Thoracic aorta (tissue), 2 donors: ENCODE measurements around the gene FRMPD4. TPM values are rescaled to one million over a fixed set of nuclear protein-coding genes. Genes with fewer than 3 reads are reported as not detected.

Source experiments
- ATAC-seq: fragments of 150-250 bp; one replicate; pipeline ENCODE4 v1.8.0; 2017; ENCODE audit warnings: low read depth; ENCODE audit not compliant: insufficient number of reproducible peaks, low FRiP score
- DNase-seq: peaks from one replicate; pipeline ENCODE4 v3.0.0-alpha.2; 2020; ENCODE audit warnings: low spot score
- H3K27ac ChIP-seq, 2 donors: fragments of 200-600 bp; sonication (generic); 1 replicate in 1 of 2; 2 replicates in 1 of 2; pipeline ENCODE4 v1.5.1; 2016; ENCODE audit warnings: mild to moderate bottlenecking in 2 of 2, moderate library complexity in 2 of 2
- H3K27me3 ChIP-seq: fragments of 200-600 bp; sonication (generic); replicated peaks from 2 replicates; pipeline ENCODE4 v1.6.0; 2016; ENCODE audit warnings: mild to moderate bottlenecking; ENCODE audit not compliant: insufficient read depth
- H3K36me3 ChIP-seq: fragments of 200-600 bp; sonication (generic); one replicate; pipeline ENCODE4 v1.5.1; 2016
- H3K4me1 ChIP-seq, 2 donors: fragments of 200-600 bp; sonication (generic); 1 replicate in 1 of 2; 2 replicates in 1 of 2; pipeline versions ENCODE4 v1.5.1 to v1.6.0; 2016; ENCODE audit warnings: low read depth in 2 of 2, mild to moderate bottlenecking in 1 of 2; ENCODE audit not compliant: control insufficient read depth in 1 of 2
- H3K4me3 ChIP-seq: fragments of 200-600 bp; sonication (generic); 2 replicates; pipeline ENCODE4 v1.5.1; 2016; ENCODE audit warnings: mild to moderate bottlenecking
- H3K9me3 ChIP-seq: fragments of 200-600 bp; sonication (generic); 2 replicates; pipeline ENCODE4 v1.5.1; 2016
- CTCF ChIP-seq: fragments of 200-600 bp; sonication (generic); IDR thresholded peaks from one replicate; pipeline ENCODE4 v1.5.1; 2019; ENCODE audit warnings: antibody characterized with exemption
- total RNA-seq, 2 donors: library from RNA; depleted of rRNA; stranded (reverse); fragments of >200 nt; gene quantifications; one replicate each; pipeline versions ENCODE4 v1.1.0 to v1.2.3, GENCODE V29; 2016

Gene FRMPD4
- total RNA-seq, 2 donors from 2014 or later, result not detected

GRCh38 chrX:12469296-12469695 is 331.0 kb downstream of the FRMPD4 start:
- Histone ChIP-seq H3K4me1 (no peaks in the 10 kb centered on the region), H3K27me3 (no peaks in the 10 kb centered on the region), H3K4me3 (no peak overlapping the region), H3K27ac (no peak overlapping the region), H3K9me3 (no peaks in the 10 kb centered on the region), H3K36me3 (no peaks in the 10 kb centered on the region)
- no peak for TF ChIP-seq CTCF
- ATAC-seq, result no peak
- no peak for DNase-seq

- no peaks in the 10 kb centered on the region for H3K4me1 ChIP-seq
- no peaks in the 10 kb centered on the region for H3K27me3 ChIP-seq
- H3K9me3 ChIP-seq, result no peaks in the 10 kb centered on the region
- TF ChIP-seq CTCF, result no peak
- ATAC-seq (no peak), DNase-seq (no peak)
- no peaks in the 10 kb centered on the region for H3K36me3 ChIP-seq
- no peak overlapping the region for H3K27ac ChIP-seq
- H3K4me3 ChIP-seq, result no peak overlapping the region
These were observed 332.8 kb downstream of the FRMPD4 start for GRCh38 chrX:12471061-12471460.

- Histone ChIP-seq H3K4me3 (no peak overlapping the region), H3K27ac (no peak overlapping the region), H3K36me3 (no peaks in the 10 kb centered on the region), H3K27me3 (no peaks in the 10 kb centered on the region), H3K9me3 (no peaks in the 10 kb centered on the region), H3K4me1 (no peaks in the 10 kb centered on the region)
- ATAC-seq, result no peak
- DNase-seq, result no peak
- no peak for TF ChIP-seq CTCF
These were observed 342.7 kb downstream of the FRMPD4 start for GRCh38 chrX:12480956-12481355.

- H3K9me3 ChIP-seq, result no peaks in the 10 kb centered on the region
- H3K36me3 ChIP-seq, result no peaks in the 10 kb centered on the region
- no peaks in the 10 kb centered on the region for H3K4me1 ChIP-seq
- no peaks in the 10 kb centered on the region for H3K27me3 ChIP-seq
- no peak for DNase-seq
- no peak for ATAC-seq
- no peak overlapping the region for H3K4me3 ChIP-seq
- no peak overlapping the region for H3K27ac ChIP-seq
- no peak for TF ChIP-seq CTCF
These were observed 349.9 kb downstream of the FRMPD4 start for GRCh38 chrX:12488220-12488619.

GRCh38 chrX:12488771-12489170 is 350.5 kb downstream of the FRMPD4 start:
- no peak for TF ChIP-seq CTCF
- Histone ChIP-seq H3K4me3 (no peak overlapping the region), H3K4me1 (no peaks in the 10 kb centered on the region), H3K36me3 (no peaks in the 10 kb centered on the region), H3K27ac (no peak overlapping the region), H3K9me3 (no peaks in the 10 kb centered on the region), H3K27me3 (no peaks in the 10 kb centered on the region)
- DNase-seq (no peak), ATAC-seq (no peak)
